PFSK-1 (cell line): Measurements from ENCODE around the gene NEU1.

ENCODE experiments used
- FOXP2 ChIP-seq: optimal IDR thresholded peaks from 2 replicates; pipeline ENCODE3; 2011; ENCODE audit warnings: borderline replicate concordance, control low read depth, inconsistent platforms; ENCODE audit not compliant: insufficient read depth; ENCODE audit errors: extremely low read length, extremely low read depth
- POLR2AphosphoS5 ChIP-seq: IDR thresholded peaks from 2 replicates; pipeline ENCODE4 v1.6.1; 2012; ENCODE audit warnings: low read depth, mild to moderate bottlenecking, control low read depth, low read length, moderate library complexity
- SIN3A ChIP-seq: IDR thresholded peaks from 2 replicates; pipeline ENCODE4 v1.6.1; 2012; ENCODE audit warnings: mild to moderate bottlenecking, low read length, moderate library complexity, borderline replicate concordance; ENCODE audit not compliant: insufficient read depth
- TAF1 ChIP-seq: IDR thresholded peaks from 2 replicates; pipeline ENCODE4 v1.6.1; 2012; ENCODE audit warnings: low read length, control low read depth, borderline replicate concordance; ENCODE audit not compliant: insufficient read depth
- TF ChIP-seq, protein P1 (sequence below), 2 experiments: IDR thresholded peaks; 2 replicates each; pipeline versions ENCODE4 v1.6.1 to v1.8.0; 2011 to 2012; ENCODE audit warnings: low read depth in 2 of 2, low read length in 2 of 2, control low read depth in 1 of 2, inconsistent platforms in 1 of 2, mild to moderate bottlenecking in 1 of 2, moderate library complexity in 1 of 2; ENCODE audit not compliant: insufficient read depth in 1 of 2

DNA sequence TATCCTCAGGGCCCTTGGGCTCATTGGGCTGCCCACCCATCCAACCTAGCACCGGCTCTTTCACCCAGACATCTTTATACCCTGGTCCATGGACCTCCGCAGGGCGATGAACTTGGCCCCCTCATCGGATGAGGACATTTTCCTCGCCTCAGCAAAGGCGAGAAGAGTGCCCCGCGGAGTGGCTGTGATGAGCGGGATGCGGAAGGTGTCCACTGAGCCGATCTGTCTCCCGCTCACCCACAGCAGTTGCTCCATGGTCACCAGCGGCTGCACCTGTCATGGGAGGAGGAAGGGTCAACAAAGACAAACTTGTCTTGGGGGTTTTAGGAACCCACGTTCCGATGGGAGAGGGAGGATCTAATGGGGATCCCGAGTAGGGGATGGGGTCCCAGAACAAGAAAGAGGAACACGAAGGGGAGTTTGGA lies 690 bp downstream of the NEU1 start:
- no peak for TF ChIP-seq TAF1
- no peak for TF ChIP-seq POLR2AphosphoS5
- TF ChIP-seq, protein P1, sequence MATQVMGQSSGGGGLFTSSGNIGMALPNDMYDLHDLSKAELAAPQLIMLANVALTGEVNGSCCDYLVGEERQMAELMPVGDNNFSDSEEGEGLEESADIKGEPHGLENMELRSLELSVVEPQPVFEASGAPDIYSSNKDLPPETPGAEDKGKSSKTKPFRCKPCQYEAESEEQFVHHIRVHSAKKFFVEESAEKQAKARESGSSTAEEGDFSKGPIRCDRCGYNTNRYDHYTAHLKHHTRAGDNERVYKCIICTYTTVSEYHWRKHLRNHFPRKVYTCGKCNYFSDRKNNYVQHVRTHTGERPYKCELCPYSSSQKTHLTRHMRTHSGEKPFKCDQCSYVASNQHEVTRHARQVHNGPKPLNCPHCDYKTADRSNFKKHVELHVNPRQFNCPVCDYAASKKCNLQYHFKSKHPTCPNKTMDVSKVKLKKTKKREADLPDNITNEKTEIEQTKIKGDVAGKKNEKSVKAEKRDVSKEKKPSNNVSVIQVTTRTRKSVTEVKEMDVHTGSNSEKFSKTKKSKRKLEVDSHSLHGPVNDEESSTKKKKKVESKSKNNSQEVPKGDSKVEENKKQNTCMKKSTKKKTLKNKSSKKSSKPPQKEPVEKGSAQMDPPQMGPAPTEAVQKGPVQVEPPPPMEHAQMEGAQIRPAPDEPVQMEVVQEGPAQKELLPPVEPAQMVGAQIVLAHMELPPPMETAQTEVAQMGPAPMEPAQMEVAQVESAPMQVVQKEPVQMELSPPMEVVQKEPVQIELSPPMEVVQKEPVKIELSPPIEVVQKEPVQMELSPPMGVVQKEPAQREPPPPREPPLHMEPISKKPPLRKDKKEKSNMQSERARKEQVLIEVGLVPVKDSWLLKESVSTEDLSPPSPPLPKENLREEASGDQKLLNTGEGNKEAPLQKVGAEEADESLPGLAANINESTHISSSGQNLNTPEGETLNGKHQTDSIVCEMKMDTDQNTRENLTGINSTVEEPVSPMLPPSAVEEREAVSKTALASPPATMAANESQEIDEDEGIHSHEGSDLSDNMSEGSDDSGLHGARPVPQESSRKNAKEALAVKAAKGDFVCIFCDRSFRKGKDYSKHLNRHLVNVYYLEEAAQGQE (IDR thresholded peaks at IDR 0.05; ENCODE audit: insufficient read depth in 1 of 2, low read depth in 2 of 2, low read length in 2 of 2), result no peak
- no peak for TF ChIP-seq SIN3A
- no peak for TF ChIP-seq FOXP2
